ENCODE results near the gene ARHGAP8. TPM values are rescaled to one million over a fixed set of nuclear protein-coding genes. Genes with fewer than 3 reads are reported as not detected.

ARHGAP8 gene
- total and polyA plus RNA-seq, 2 of the 13 experiments (the other 11 are each of a cell fraction or from before 2014, with no cell fraction given), result 0.07 TPM; not detected in 1

DNA sequence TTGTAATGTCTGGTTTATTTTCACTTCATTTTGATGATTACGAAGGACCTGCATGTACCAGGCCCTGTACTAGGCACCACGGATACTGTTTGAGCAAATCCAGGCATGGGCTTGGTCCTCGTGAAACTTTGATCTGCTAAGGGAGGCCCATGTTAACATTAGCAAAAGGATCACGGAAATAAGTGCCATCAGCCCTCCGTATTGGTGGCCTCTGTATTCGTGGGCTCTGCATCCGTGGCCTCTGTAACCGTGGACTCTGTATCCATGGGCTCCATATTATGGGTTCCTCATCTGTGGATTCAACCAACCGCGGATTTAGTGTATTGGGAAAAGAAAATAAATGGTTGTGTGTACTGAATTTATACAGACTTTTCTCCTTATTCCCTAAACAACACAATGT is 8.7 kb downstream of the ARHGAP8 start:
- CTCF ChIA-PET (ENCODE audit: low intra/inter-chr PET ratio, low total read pairs), result no interaction called here

More for the DNA sequence above, 8.7 kb downstream of the ARHGAP8 start:
- H2AFZ ChIP-seq (ENCODE audit: low read length), result no peak overlapping the region
- no peaks in the 10 kb centered on the region for H4K20me1 ChIP-seq (ENCODE audit: insufficient read depth, low read length)
- ATAC-seq (no peak), FAIRE-seq (no peak), DNase-seq (ENCODE audit: low spot score) (no peak)
- no peak overlapping the region for H3K4me2 ChIP-seq (ENCODE audit: low read depth, low read length)
- H3K27ac ChIP-seq (ENCODE audit: extremely low read length, insufficient read depth, low read length), result no peak overlapping the region
- no peaks in the 10 kb centered on the region for H3K36me3 ChIP-seq (replicated peaks in 1 of 2; ENCODE audit: control insufficient read depth in 1 of 2, insufficient read depth in 2 of 2, low read length in 2 of 2)
- H3K27me3 ChIP-seq (ENCODE audit: control insufficient read depth in 1 of 2, insufficient read depth in 2 of 2, low read length in 2 of 2), result peaks cover 0 to 21% of the 10 kb centered on the region in 2 experiments; a peak in 3 of 5 replicates
- no peaks in the 10 kb centered on the region for H3K9me3 ChIP-seq (ENCODE audit: low read length)
- 36% methylated on average over 10 of the region's 10 CpGs for WGBS (ENCODE audit: low lambda C conversion rate)
- intact Hi-C loops (cut with micrococcal nuclease; ENCODE audit: unreplicated experiment), result no loop called here
- no peaks in the 10 kb centered on the region for H3K79me2 ChIP-seq (ENCODE audit: insufficient read depth, low read length)
- no TSS peak for BruUV-seq (replicated peaks)
- no peaks in the 10 kb centered on the region for H3K4me1 ChIP-seq (ENCODE audit: insufficient read depth, low read length)
- no peak overlapping the region for H3K9ac ChIP-seq (ENCODE audit: insufficient read depth, low read depth, low read length)
- POLR2A ChIA-PET, result no interaction called here
- TF ChIP-seq ZNF337 (CRISPR knock-in tag; IDR thresholded peaks at IDR 0.05; ENCODE audit: borderline replicate concordance, low read depth) (no peak), MXI1 (IDR thresholded peaks at IDR 0.05; ENCODE audit: borderline replicate concordance, low read depth, low read length) (no peak)
- TF ChIP-seq, protein P1, sequence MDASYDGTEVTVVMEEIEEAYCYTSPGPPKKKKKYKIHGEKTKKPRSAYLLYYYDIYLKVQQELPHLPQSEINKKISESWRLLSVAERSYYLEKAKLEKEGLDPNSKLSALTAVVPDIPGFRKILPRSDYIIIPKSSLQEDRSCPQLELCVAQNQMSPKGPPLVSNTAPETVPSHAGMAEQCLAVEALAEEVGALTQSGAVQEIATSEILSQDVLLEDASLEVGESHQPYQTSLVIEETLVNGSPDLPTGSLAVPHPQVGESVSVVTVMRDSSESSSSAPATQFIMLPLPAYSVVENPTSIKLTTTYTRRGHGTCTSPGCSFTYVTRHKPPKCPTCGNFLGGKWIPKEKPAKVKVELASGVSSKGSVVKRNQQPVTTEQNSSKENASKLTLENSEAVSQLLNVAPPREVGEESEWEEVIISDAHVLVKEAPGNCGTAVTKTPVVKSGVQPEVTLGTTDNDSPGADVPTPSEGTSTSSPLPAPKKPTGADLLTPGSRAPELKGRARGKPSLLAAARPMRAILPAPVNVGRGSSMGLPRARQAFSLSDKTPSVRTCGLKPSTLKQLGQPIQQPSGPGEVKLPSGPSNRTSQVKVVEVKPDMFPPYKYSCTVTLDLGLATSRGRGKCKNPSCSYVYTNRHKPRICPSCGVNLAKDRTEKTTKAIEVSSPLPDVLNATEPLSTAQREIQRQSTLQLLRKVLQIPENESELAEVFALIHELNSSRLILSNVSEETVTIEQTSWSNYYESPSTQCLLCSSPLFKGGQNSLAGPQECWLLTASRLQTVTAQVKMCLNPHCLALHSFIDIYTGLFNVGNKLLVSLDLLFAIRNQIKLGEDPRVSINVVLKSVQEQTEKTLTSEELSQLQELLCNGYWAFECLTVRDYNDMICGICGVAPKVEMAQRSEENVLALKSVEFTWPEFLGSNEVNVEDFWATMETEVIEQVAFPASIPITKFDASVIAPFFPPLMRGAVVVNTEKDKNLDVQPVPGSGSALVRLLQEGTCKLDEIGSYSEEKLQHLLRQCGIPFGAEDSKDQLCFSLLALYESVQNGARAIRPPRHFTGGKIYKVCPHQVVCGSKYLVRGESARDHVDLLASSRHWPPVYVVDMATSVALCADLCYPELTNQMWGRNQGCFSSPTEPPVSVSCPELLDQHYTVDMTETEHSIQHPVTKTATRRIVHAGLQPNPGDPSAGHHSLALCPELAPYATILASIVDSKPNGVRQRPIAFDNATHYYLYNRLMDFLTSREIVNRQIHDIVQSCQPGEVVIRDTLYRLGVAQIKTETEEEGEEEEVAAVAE (CRISPR knock-in tag; IDR thresholded peaks at IDR 0.05; ENCODE audit: borderline replicate concordance), result no peak
- TF ChIP-seq, protein P2, sequence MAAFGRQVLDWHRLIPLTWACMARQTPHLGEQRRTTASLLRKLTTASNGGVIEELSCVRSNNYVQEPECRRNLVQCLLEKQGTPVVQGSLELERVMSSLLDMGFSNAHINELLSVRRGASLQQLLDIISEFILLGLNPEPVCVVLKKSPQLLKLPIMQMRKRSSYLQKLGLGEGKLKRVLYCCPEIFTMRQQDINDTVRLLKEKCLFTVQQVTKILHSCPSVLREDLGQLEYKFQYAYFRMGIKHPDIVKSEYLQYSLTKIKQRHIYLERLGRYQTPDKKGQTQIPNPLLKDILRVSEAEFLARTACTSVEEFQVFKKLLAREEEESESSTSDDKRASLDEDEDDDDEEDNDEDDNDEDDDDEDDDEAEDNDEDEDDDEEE (CRISPR knock-in tag; IDR thresholded peaks at IDR 0.05), result no peak
- TF ChIP-seq, protein P3, sequence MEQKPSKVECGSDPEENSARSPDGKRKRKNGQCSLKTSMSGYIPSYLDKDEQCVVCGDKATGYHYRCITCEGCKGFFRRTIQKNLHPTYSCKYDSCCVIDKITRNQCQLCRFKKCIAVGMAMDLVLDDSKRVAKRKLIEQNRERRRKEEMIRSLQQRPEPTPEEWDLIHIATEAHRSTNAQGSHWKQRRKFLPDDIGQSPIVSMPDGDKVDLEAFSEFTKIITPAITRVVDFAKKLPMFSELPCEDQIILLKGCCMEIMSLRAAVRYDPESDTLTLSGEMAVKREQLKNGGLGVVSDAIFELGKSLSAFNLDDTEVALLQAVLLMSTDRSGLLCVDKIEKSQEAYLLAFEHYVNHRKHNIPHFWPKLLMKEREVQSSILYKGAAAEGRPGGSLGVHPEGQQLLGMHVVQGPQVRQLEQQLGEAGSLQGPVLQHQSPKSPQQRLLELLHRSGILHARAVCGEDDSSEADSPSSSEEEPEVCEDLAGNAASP (CRISPR knock-in tag; IDR thresholded peaks at IDR 0.05; ENCODE audit: borderline replicate concordance), result no peak
- in situ Hi-C loops (cut with HindIII; ENCODE audit: extremely low pct_ligation_motif_present, low pct_unique_long_range_greater_than_20kb), result no loop called here
- no peak overlapping the region for H3K4me3 ChIP-seq (replicated peaks in 1 of 3; ENCODE audit: insufficient read depth in 1 of 3, low read depth in 2 of 3, low read length in 3 of 3)
